ENCODE data around the gene BZW1. TPM values are rescaled to one million over a fixed set of nuclear protein-coding genes. Genes with fewer than 3 reads are reported as not detected.

BZW1 gene
- polyA plus RNA-seq, 1 of the 3 experiments (the other 2 are of a cell fraction) = 131 TPM

GRCh38 chr2:200860092-200860795, 48.5 kb downstream of the BZW1 start:
- no peak overlapping the region; the same call in 1 of the 2 replicates for H3K9ac ChIP-seq
- no peak overlapping the region for H2AFZ ChIP-seq (ENCODE audit: low read depth)
- peaks cover 20 to 22% of the 10 kb centered on the region in 2 experiments; a peak in 3 of 4 replicates for H3K4me1 ChIP-seq (ENCODE audit: control insufficient read depth in 1 of 2, insufficient read depth in 2 of 2, low read depth in 1 of 2, low read length in 1 of 2)
- H4K20me1 ChIP-seq (ENCODE audit: insufficient read depth) = peaks cover 79% of the 10 kb centered on the region
- H3F3A ChIP-seq (replicated peaks; ENCODE audit: insufficient read depth) = peaks cover 20% of the 10 kb centered on the region
- H3K36me3 ChIP-seq (replicated peaks in 1 of 2; ENCODE audit: control insufficient read depth in 1 of 2, insufficient read depth in 2 of 2, low read length in 1 of 2) = peaks cover 50 to 72% of the 10 kb centered on the region in 2 experiments
- H3K9me2 ChIP-seq = no peaks in the 10 kb centered on the region
- no peak for DNase-seq
- H3K4me2 ChIP-seq = peak overlapping the region; percentile 73; the same call in 1 of the 2 replicates
- CTCF ChIA-PET = interaction anchor here (1.7 kb wide), 1 partner anchor 10 kb away, joined by 4 read pairs; no protein-coding TSS in a partner anchor
- WGBS (ENCODE audit: low lambda C conversion rate) = 85% methylated on average over 12 of the region's 12 CpGs
- POLR2A ChIA-PET = no interaction called here
- 0 out of 4 replicates have a peak overlapping the region, but pooled peaks of 1 of the 2 experiments have one; percentile 96 for H3K4me3 ChIP-seq (ENCODE audit: low read depth in 2 of 2, low read length in 1 of 2)
- TF ChIP-seq SIN3A (IDR thresholded peaks at IDR 0.05; ENCODE audit: borderline replicate concordance, low read depth, low read length) (no peak), TEAD4 (IDR thresholded peaks at IDR 0.05; ENCODE audit: borderline replicate concordance, insufficient read depth) (no peak), GABPA (IDR thresholded peaks at IDR 0.05; ENCODE audit: low read depth) (no peak), YY1 (IDR thresholded peaks at IDR 0.05; ENCODE audit: low read depth) (no peak)
- H3K9me3 ChIP-seq = no peaks in the 10 kb centered on the region
- H3K27me3 ChIP-seq (ENCODE audit: insufficient read depth) = no peaks in the 10 kb centered on the region
- H3K79me2 ChIP-seq (ENCODE audit: insufficient read depth) = peaks cover 89% of the 10 kb centered on the region
- H3K27ac ChIP-seq (ENCODE audit: low read depth in 2 of 2, low read length in 1 of 2) = no peak overlapping the region; a peak in 1 of 4 replicates

GRCh38 chr2:200861617-200862155, 50.0 kb downstream of the BZW1 start:
- H3K4me3 ChIP-seq (ENCODE audit: low read depth in 2 of 2, low read length in 1 of 2) = peak overlapping the region; percentile 94 to 96
- peaks cover 15% of the 10 kb centered on the region for H3F3A ChIP-seq (replicated peaks; ENCODE audit: insufficient read depth)
- H3K27ac ChIP-seq (ENCODE audit: low read depth in 2 of 2, low read length in 1 of 2) = peak overlapping the region in 1 of 2 experiments; percentile 30; a peak in 2 of 4 replicates
- POLR2A ChIA-PET = no interaction called here
- H3K36me3 ChIP-seq (replicated peaks in 1 of 2; ENCODE audit: control insufficient read depth in 1 of 2, insufficient read depth in 2 of 2, low read length in 1 of 2) = peaks cover 45 to 58% of the 10 kb centered on the region in 2 experiments
- peaks cover 20 to 23% of the 10 kb centered on the region in 2 experiments; a peak in 3 of 4 replicates for H3K4me1 ChIP-seq (ENCODE audit: control insufficient read depth in 1 of 2, insufficient read depth in 2 of 2, low read depth in 1 of 2, low read length in 1 of 2)
- peaks cover 68% of the 10 kb centered on the region for H4K20me1 ChIP-seq (ENCODE audit: insufficient read depth)
- CTCF ChIA-PET = no interaction called here
- H3K27me3 ChIP-seq (ENCODE audit: insufficient read depth) = no peaks in the 10 kb centered on the region
- WGBS (ENCODE audit: low lambda C conversion rate) = 38% methylated on average over 4 of the region's 4 CpGs
- no peaks in the 10 kb centered on the region for H3K9me2 ChIP-seq
- H2AFZ ChIP-seq (ENCODE audit: low read depth) = no peak overlapping the region
- no peaks in the 10 kb centered on the region for H3K9me3 ChIP-seq
- peak overlapping the region; percentile 96; the same call in 1 of the 2 replicates for H3K9ac ChIP-seq
- peaks cover 78% of the 10 kb centered on the region for H3K79me2 ChIP-seq (ENCODE audit: insufficient read depth)
- peak overlapping the region; percentile 73 for H3K4me2 ChIP-seq
- no peak for DNase-seq
- TF ChIP-seq POLR2AphosphoS5 (IDR thresholded peaks at IDR 0.05; ENCODE audit: low read depth, low read length) (no peak), TEAD4 (IDR thresholded peaks at IDR 0.05; ENCODE audit: borderline replicate concordance, insufficient read depth) (no peak), MAX (IDR thresholded peaks at IDR 0.05; ENCODE audit: low read depth) (no peak), YY1 (IDR thresholded peaks at IDR 0.05; ENCODE audit: low read depth) (no peak), NRF1 (IDR thresholded peaks at IDR 0.05; ENCODE audit: low read depth, low read length) (no peak), EZH2phosphoT487 (IDR thresholded peaks at IDR 0.05; ENCODE audit: borderline replicate concordance, low read depth) (no peak), ELF1 (IDR thresholded peaks at IDR 0.05) (no peak), GATA2 (CRISPR knock-in tag; IDR thresholded peaks at IDR 0.05) (no peak), TCF12 (IDR thresholded peaks at IDR 0.05) (no peak), ZBTB33 (IDR thresholded peaks at IDR 0.05; ENCODE audit: borderline replicate concordance, low read depth) (no peak), RCOR1 (IDR thresholded peaks at IDR 0.05; ENCODE audit: low read length) (no peak)
